Hepatocyte (in vitro differentiated cells): Measurements from ENCODE around the gene SLC9A3.

Experiments
- EZH2 ChIP-seq: fragments of 200-600 bp; sonication (generic); IDR thresholded peaks from 2 replicates; pipeline ENCODE4 v1.6.1; 2016; ENCODE audit warnings: antibody characterized with exemption, mild to moderate bottlenecking, borderline replicate concordance
- EZH2phosphoT487 ChIP-seq: fragments of 200-600 bp; sonication (generic); IDR thresholded peaks from one replicate; pipeline ENCODE4 v1.6.1; 2018; ENCODE audit warnings: antibody characterized with exemption, mild to moderate bottlenecking, low read depth, moderate library complexity; ENCODE audit not compliant: unreplicated experiment, severe bottlenecking
- TF ChIP-seq, protein P1 (sequence below): fragments of 200-600 bp; sonication (generic); IDR thresholded peaks from 2 replicates; pipeline ENCODE4 v1.5.1; 2016; ENCODE audit warnings: antibody characterized with exemption, mild to moderate bottlenecking; ENCODE audit not compliant: poor library complexity

- TF ChIP-seq EZH2 (no peak), EZH2phosphoT487 (no peak)
- TF ChIP-seq, protein P1, sequence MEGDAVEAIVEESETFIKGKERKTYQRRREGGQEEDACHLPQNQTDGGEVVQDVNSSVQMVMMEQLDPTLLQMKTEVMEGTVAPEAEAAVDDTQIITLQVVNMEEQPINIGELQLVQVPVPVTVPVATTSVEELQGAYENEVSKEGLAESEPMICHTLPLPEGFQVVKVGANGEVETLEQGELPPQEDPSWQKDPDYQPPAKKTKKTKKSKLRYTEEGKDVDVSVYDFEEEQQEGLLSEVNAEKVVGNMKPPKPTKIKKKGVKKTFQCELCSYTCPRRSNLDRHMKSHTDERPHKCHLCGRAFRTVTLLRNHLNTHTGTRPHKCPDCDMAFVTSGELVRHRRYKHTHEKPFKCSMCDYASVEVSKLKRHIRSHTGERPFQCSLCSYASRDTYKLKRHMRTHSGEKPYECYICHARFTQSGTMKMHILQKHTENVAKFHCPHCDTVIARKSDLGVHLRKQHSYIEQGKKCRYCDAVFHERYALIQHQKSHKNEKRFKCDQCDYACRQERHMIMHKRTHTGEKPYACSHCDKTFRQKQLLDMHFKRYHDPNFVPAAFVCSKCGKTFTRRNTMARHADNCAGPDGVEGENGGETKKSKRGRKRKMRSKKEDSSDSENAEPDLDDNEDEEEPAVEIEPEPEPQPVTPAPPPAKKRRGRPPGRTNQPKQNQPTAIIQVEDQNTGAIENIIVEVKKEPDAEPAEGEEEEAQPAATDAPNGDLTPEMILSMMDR = no peak
These were observed 30.9 kb upstream of the SLC9A3 start for GRCh38 chr5:555058-555623.
